HCEC 1CT (cell line): ENCODE results near the gene GPR82.

Experiments used
- DNase-seq: peaks from one replicate; pipeline ENCODE4 v3.0.0-alpha.2; 2017

The GPR82 gene

GRCh38 chrX:41720125-41720779, 3.7 kb upstream of the GPR82 start:
- no peak for DNase-seq

- no peak for DNase-seq
These were observed 2.4 kb upstream of the GPR82 start for GRCh38 chrX:41721590-41721989.

- DNase-seq = no peak
These were observed 1.8 kb upstream of the GPR82 start for GRCh38 chrX:41722214-41722613.

- peak; percentile 22 for DNase-seq
These were observed 964 bp upstream of the GPR82 start for GRCh38 chrX:41722816-41723618.

- DNase-seq = no peak
These were observed 4.1 kb downstream of the GPR82 start for GRCh38 chrX:41728125-41728524.

GRCh38 chrX:41730081-41730480, 6.1 kb downstream of the GPR82 start:
- peak; percentile 30 for DNase-seq

- no peak for DNase-seq
These were observed 8.3 kb downstream of the GPR82 start for GRCh38 chrX:41732260-41732659.

DNA sequence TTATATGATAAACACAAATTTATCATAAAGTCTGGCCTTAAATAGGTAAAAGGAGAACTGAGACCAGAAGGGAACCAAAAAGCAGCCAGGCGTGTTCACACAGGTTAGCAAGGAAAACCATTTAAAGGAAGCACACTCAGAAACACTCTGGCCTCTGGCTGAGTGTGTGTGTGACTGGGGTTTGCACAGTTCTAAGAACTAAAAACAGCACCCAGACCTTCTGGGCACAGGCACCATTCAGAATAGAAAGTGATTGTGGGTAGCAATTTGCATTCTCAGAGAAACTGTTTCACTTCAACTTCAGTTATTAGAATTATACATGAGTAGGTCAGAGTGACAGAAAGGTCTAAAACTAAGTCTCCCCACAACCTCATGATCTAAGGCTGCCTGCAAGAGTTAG, 10.0 kb downstream of the GPR82 start:
- no peak for DNase-seq

- DNase-seq = peak; percentile 7
These were observed 10.5 kb downstream of the GPR82 start for GRCh38 chrX:41734530-41734929.

DNA sequence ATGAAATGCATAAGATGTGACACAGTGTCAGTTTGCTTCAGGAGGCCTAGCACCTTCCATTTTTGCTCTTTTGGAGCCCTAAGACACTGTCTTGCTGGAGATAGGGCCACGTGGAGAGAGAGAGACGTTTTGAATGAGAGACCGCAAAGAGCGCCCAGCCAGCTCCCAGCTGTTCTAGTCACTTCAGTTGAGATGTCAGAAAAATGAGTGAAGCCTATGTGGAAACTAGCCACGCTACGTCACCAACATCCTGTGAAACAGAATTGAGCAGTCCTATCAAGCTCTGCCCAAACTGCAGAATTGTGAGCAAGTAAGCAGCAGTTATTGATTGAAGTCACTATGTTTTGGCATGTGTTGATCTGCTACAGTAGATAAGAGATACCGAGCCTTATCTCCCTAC, 13.1 kb downstream of the GPR82 start:
- DNase-seq = no peak

DNA sequence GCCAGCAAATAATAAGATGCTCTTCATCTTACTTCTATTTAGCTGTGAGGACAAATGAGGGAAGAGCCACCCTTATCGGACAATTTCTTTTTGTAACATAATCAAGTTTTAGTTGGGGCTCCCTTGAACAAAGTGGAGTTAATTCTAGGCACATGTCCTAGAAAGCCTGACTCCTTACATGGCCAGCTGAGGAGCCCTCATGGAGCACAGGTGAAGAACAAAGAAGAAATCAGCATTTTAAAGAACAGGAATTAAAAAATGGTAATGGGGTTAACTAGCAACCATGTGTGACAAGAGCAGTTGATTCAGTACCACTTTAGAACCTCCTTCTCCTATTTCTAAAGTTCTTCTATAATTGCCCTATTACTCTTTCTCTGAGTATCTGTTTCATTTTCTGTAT, 15.9 kb downstream of the GPR82 start:
- DNase-seq = no peak

DNA sequence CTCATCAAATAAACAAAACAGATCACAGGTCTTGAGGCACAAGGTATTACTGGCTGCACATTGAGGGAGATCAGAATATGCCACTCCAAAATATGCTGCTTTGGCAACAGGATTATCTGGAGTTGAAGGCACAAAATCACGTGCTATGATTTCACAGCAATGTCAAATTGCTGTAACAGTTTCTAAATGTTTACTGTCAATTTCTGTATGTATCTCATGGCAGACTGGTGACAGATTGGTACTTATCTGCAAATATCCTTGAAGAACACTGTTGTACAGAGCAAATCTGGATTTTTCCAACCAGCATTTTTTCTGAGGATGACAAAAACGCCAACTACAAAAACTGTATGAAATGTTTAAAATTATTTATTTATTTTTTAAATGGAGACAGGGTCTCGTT, 26.7 kb downstream of the GPR82 start:
- DNase-seq = no peak

DNA sequence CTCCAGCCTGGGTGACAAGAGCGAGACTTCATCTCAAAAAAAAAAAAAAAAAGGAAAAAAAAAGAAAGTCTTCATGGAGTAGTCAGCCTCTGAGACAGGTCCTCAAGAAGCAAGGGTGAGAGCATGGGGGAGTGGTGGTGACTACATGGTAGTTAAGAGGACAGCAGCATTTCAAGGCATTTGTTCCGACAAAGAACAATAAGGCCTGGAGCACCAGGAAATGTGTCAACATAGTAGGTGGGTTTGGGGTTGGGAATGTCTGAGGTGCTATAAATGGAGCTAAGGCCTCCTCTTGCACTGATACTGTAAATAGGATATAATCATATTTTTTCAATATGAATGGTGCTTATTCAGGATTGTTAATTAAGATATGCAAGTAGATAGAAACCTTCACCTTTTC, 34.4 kb downstream of the GPR82 start:
- no peak for DNase-seq

DNA sequence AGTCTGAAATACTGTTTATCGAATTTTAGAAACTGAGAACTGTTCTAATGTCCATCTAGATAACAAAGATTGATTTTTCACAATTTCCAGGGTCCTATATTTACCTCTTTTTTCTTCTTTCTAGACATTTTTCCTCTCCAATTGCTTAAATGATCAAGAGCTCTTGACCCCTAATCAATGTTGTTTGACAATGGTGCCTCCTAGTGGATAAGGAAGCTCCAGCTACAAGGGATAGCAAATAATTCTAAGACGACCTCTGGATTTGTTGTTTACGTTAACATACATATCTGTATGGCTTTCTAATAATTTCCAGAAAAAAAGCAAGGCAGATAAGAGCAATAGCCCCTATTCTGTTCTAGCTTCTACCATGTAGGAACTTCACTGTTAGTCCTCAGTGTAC, 35.8 kb downstream of the GPR82 start:
- peak; percentile 9 for DNase-seq

GRCh38 chrX:41761169-41761568, 37.2 kb downstream of the GPR82 start:
- no peak for DNase-seq

DNA sequence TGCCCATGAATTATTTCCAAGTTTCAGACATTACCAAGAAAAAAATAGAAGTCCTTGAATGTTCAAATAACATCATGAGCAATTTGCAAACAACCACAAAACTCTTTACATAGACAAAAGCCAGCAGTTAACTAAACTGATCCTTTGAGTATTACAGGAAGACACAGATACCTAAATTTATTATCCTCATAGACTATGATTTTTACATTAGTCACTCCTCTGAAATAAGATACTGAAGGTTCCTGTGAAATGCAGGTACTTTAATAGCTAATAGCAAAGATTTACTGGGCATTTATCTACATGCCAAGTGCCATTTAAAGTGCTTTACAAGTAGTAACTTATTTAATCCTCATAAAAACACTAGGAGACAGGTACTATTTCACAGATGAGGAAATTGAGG, 37.7 kb downstream of the GPR82 start:
- DNase-seq = no peak

- peak; percentile 85 for DNase-seq
These were observed 55.1 kb downstream of the GPR82 start for GRCh38 chrX:41779030-41779564.
